ENCODE results near the gene FANCI.

FANCI gene

DNA sequence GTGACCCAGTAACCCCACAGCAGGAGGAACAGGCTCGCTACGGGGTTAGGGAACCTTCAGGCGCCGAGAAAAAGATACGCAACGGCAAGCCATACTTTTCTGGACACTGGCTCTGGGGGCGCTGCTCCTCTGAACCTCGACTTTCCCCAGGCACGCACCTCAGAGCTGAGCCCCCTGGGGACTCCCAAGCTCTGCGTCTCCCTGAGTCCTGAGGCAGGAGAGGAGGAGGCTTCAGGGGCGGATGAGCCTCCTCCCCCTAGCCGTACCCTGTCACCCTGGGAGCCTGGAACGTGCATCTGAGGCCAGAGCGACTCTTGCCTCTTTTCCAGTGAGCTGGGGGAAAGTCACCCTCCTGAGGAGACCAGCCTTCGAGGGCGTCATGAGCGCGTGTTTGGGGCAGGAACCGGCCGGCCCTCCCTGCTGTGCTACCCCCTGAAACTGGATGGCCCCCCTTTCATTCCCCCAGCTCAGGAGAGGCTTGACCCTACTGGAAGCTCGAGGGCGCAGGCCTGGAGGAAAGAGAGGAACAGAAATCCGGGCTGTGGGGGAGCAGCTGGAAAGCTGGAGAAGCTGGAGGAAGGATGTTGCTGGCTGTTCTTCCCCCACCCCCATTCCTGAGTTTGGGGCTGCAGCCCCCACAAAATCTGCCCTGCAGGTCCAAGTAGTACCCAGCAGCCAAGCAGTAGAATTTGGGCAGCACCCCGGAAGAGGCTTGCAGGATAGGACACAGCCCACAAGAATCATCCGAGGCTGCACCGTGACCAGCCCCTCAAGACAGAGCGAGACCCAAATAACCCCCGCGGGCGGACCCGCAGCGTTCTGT lies 115.9 kb downstream of the FANCI start:
- no peak for DNase-seq (ENCODE audit: extremely low read depth in 1 of 2, low read depth in 1 of 2)

DNA sequence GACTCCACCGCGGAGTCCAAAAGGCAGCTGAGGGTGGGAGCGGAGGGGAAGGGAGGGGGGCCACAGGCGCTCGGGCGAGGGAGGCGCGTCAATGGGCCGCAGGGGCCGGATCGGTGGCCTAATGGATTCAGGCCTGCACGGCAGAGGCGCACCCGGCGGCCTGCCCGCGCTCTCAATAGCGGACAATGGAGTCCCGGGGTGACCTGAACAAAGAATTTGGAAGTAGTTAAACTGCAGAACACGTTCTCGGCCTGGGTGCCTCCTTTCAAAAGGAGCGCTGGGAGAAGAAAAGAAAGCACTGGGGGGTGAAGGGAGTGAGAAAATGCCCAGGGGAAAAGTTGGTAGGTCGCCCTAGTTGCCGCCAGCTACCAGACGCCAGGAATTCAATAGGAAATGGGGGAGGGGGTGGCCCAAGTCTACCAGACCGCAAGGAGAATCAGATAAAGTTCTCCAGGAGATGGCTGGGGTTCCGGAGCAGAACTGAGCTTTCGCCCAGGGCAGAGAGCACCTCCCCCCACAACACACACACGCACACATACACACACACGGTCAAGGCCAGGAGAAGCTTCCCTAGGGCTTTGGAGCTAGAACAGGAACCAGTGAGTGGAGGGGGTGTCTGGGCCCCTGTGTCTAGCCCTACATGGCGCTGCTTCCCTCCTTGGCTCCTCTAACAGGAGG lies 116.7 kb downstream of the FANCI start:
- DNase-seq (ENCODE audit: extremely low read depth in 1 of 2, low read depth in 1 of 2) = no peak

DNA sequence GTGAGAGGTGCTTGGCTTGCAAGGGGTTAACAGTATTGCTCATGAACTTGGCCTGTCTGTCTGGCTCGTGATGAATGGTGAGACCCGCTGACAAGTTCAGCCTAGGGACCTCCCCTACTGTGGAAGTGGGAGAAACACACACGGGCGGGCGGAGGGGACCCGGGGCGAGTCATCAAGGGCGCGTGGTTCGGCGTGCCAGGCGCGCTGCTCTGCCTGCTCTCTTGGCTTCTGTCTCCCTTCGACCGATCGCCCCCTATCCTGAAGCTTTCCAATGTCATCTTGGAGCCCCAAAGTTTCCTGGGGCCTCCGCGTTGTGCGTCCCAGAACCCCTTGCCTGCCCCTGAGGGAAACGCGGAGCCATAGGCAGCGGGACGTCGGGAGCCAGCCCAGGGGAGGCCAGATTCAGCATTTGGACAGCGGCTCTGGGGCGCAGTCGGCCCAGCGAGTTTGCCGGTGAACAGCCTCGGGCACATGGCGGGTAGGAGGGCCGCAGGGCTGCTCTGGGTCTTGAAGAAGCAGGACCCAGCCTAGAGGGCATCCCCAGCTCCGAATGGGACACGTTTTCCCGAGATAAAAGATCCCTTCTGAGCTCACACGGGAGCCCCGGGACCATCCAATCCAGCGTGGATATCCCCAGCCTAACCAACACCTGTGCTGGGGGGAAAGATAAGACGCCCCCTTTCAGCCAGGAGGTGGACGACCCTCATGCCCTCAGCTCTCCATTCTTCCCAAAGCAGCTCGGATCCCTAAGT lies 117.8 kb downstream of the FANCI start:
- peak; percentile 18 to 42 for DNase-seq (ENCODE audit: extremely low read depth in 1 of 2, low read depth in 1 of 2)

DNA sequence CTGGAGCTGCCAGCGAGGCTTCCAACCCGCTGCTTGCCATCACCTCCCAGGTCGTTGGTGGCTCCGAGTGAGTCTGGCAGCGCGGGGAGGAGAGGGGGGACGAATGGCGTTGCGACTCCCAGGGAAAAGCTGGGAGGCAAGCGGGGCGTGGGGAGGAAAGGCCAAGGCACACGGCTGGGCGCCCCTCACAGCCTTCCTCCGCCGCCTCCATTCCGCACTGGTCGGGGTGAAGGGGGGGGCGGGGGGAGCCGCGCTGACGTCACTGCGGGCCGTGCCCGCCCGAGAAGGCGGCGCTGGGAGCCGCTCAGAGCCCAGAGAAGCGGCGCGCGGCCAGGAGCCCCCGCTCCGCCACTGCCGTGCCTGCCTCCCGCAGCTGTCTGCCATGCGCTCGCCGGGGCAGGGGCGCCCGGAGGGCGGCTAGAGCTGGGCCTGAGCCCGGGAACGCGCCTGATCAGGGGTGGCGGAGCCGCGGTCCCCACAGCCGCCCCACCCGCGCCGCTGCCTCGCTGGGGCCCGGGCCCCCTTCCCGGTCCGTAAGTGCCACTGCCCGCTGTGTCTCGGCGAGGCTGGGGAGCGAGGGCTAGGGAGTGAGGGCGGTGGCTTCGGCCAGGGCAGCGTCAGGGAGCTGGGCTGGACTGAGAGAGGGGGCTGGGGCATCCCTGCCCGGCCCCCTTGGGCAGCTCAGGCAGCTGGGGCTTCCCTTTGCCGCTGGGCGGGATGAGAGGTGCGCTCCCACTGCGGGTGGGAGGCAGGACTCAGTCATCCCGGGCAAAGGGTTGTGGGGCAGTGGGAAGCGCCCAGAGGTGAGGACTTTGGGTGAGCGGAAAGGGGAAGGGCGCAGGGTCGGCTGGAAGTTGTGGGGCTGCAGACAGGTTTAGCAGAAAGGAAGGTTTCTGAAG lies 118.7 kb downstream of the FANCI start:
- DNase-seq (ENCODE audit: extremely low read depth in 1 of 2, low read depth in 1 of 2) = no peak

DNA sequence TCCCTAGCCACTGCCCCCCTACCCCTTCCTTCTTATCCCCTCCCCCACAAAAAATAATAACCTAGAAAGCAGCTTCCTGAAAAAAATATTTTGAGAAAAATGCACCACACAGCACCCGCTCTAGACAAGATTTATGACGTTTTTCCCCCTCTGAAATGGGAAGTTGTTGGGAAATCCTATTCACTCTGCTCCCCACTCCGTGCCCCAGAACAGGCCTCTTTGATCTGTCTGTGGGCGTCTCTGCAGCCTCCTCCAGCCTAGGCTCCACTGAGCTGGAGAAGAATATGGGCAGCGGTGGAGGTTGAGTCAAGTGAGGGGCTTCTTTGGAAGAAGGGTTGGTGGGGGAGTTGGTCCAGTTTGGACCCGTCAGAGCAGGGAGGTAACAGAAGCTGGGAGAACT lies 119.4 kb downstream of the FANCI start:
- DNase-seq (ENCODE audit: extremely low read depth in 1 of 2, low read depth in 1 of 2) = no peak

DNA sequence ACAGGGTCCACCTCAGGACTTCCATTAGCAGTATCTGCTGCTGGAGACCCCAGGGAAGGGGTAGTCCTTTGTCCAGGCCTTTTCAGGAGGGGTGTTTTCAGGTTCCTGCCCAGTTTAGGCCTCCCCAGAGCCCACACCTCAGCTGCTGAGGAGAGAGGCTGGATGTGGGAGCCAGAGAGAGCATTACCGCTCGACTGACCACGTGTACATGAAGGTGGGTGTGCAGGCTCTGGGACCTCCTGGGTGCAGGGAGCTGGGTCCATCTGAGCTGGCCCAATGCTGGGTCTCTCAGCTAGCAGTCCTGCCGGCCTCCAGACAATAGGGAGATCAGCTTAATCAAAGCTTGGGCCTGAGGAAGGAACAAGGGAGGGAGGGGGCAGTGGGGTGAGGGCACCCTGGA lies 120.0 kb downstream of the FANCI start:
- no peak for DNase-seq (ENCODE audit: extremely low read depth in 1 of 2, low read depth in 1 of 2)

DNA sequence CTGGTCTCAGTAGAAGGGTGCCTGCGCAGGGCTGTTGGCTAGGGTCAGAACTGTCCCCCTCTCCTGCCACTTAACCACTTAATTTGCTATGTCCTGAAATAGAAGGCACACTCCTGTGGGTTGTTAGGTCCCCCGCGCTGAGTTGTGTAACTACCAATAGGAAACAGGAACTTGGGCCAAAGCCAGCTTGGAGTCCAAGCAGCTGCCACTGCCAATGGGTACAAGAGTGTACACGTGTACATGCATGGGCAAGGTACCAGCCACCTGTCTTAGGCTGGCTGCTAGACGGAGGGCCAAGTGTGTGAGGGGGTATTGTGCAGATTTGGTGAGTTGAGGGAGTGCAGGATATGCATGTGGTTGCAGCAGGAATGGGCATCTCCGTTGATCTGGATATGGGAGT lies 120.6 kb downstream of the FANCI start:
- DNase-seq (ENCODE audit: extremely low read depth in 1 of 2, low read depth in 1 of 2) = no peak

DNA sequence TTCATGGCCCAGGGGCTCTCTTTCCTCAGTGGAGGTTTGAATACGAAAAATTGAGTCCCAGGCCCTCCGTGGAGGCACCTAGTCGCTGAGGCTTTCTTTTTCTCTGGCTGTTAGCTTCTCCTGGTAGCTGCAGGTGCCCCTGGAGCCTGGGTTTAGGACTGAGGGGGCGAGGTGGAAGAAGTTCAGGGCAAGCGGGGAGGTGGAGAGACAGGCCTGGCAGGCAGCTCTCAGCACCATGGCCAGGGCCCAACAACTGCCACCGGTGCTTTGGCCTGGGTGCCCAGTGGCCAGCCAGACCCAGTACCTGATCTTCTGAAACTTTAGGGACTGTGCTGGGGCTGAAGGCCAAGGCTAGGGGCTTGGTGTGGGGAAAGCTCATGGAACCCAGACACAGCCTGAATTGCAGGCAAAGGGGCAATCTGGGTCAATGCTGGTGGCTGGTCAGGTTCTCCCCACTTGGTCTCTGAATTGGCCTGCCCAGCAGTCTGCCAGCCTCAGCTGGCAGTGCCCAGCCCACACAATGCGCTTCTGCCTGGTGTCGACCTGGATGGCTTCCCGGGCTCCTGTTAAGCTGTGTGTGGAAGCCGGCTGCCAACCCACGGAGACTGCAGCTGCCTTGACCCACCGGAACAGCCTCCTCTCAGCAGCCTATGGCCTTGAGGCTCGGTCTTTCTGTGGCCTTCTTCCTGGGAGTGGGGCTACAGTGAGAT lies 121.1 kb downstream of the FANCI start:
- no peak for DNase-seq (ENCODE audit: extremely low read depth in 1 of 2, low read depth in 1 of 2)

DNA sequence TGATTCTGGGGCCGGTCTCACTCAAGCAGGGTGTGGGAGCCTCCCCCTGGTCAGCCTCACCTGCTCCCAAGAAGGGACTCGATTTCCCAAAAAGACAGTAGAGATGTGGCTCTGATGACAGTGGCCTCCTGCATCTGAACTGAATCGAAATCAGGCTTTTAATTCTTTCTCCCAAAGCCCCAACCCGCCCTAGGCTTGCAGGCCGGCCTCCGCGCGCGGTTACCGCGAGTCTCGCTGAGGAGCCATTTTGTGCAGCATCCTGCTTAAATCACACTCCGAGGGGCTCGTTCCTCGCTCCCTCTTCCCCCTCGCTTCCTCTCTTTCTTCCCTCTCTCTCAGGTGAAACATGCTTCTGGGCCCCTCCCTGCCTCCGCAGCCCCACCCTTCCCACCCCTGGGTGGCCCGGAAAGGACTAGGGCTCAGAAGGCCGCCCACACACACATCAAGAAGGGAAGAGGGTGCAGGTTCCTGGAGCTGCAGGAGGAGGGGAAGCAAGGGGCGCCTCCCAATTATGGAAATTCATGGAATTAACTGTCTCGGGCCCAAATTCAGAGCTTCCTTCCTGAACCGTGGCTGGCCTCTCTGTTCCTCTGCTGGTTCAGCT lies 121.8 kb downstream of the FANCI start:
- no peak for DNase-seq (ENCODE audit: extremely low read depth in 1 of 2, low read depth in 1 of 2)
